Stimulated activated CD4-positive, alpha-beta T cell treated with anti-CD3 and anti-CD28 coated beads, Interleukin-1b, Interleukin-23, amount 100 ng/mL, for 1 hour (primary cell): Measurements from ENCODE around the gene ANO10.
"Not testable (repeated sequence)": the region's sequence is repeated elsewhere in the genome, so short reads cannot be mapped to it uniquely, and the experiment has no call there.

Experiments
- DNase-seq, 2 donors: peaks; one replicate each; pipeline ENCODE4 v3.0.0-alpha.2; 2020; ENCODE audit warnings: low read depth in 2 of 2

ANO10 gene

GRCh38 chr3:43627360-43627759 is 5.5 kb upstream of the ANO10 start:
- DNase-seq, result no peak

GRCh38 chr3:43624619-43625305 is 3.0 kb upstream of the ANO10 start:
- DNase-seq, result no peak

- DNase-seq, result no peak
Measured at GRCh38 chr3:43620831-43621655, 768 bp downstream of the ANO10 start.

GRCh38 chr3:43619588-43619987 is 2.2 kb downstream of the ANO10 start:
- DNase-seq, result no peak

GRCh38 chr3:43618142-43618541 is 3.7 kb downstream of the ANO10 start:
- no peak for DNase-seq

GRCh38 chr3:43616034-43616433 is 5.8 kb downstream of the ANO10 start:
- DNase-seq, result no peak

- no peak for DNase-seq
Measured at GRCh38 chr3:43615133-43615532, 6.7 kb downstream of the ANO10 start.

- DNase-seq, result no peak
Measured at GRCh38 chr3:43613976-43614375, 7.8 kb downstream of the ANO10 start.

- no peak for DNase-seq
Measured at GRCh38 chr3:43612419-43612818, 9.4 kb downstream of the ANO10 start.

GRCh38 chr3:43609406-43609805 is 12.4 kb downstream of the ANO10 start:
- DNase-seq, result no peak

GRCh38 chr3:43608751-43609150 is 13.1 kb downstream of the ANO10 start:
- DNase-seq, result no peak

GRCh38 chr3:43606284-43606683 is 15.5 kb downstream of the ANO10 start:
- DNase-seq, result no peak

GRCh38 chr3:43599959-43600358 is 21.9 kb downstream of the ANO10 start:
- DNase-seq, result not testable (repeated sequence)

- no peak for DNase-seq
Measured at GRCh38 chr3:43597961-43598360, 23.9 kb downstream of the ANO10 start.

GRCh38 chr3:43596178-43596577 is 25.6 kb downstream of the ANO10 start:
- DNase-seq, result not testable (repeated sequence)

- not testable (repeated sequence) for DNase-seq
Measured at GRCh38 chr3:43595280-43595679, 26.5 kb downstream of the ANO10 start.

GRCh38 chr3:43593588-43593987 is 28.2 kb downstream of the ANO10 start:
- not testable (repeated sequence) for DNase-seq

- not testable (repeated sequence) for DNase-seq
Measured at GRCh38 chr3:43591866-43592265, 29.9 kb downstream of the ANO10 start.

GRCh38 chr3:43587303-43587702 is 34.5 kb downstream of the ANO10 start:
- DNase-seq, result no peak

- DNase-seq, result no peak
Measured at GRCh38 chr3:43584043-43584826, 37.6 kb downstream of the ANO10 start.

- DNase-seq, result no peak
Measured at GRCh38 chr3:43583481-43583880, 38.3 kb downstream of the ANO10 start.

- DNase-seq, result no peak
Measured at GRCh38 chr3:43582866-43583265, 38.9 kb downstream of the ANO10 start.
